HFFc6 (cell line): ENCODE results near the gene LCA5L. TPM values are rescaled to one million over a fixed set of nuclear protein-coding genes. Genes with fewer than 3 reads are reported as not detected.

Source experiments
- DNase-seq: peaks from one replicate; pipeline ENCODE4 v3.0.0-alpha.2; 2018
- H3K27ac Mint-ChIP-seq: 2 replicates; pipeline ENCODE4 v1.8.0; 2020; ENCODE audit warnings: mild to moderate bottlenecking, mixed read lengths
- H3K27me3 Mint-ChIP-seq: 2 replicates; pipeline ENCODE4 v1.8.0; 2021; ENCODE audit warnings: mild to moderate bottlenecking, moderate library complexity, mixed read lengths; ENCODE audit not compliant: insufficient read depth
- H3K36me3 Mint-ChIP-seq: 2 replicates; pipeline ENCODE4 v1.8.0; 2021; ENCODE audit warnings: low read depth, mixed read lengths
- H3K4me1 Mint-ChIP-seq: 2 replicates; pipeline ENCODE4 v1.8.0; 2020; ENCODE audit warnings: low read depth, mixed read lengths
- H3K4me3 Mint-ChIP-seq: 2 replicates; pipeline ENCODE4 v1.8.0; 2020; ENCODE audit warnings: mild to moderate bottlenecking, moderate library complexity, mixed read lengths
- H3K9me3 Mint-ChIP-seq: 2 replicates; pipeline ENCODE4 v1.8.0; 2020; ENCODE audit warnings: mild to moderate bottlenecking, mixed read lengths
- CTCF ChIP-seq: fragments of 200-600 bp; sonication (generic); IDR thresholded peaks from 2 replicates; pipeline ENCODE4 v1.5.0; 2021; ENCODE audit warnings: antibody characterized with exemption, mild to moderate bottlenecking
- total RNA-seq, 6 experiments: library from RNA; stranded (reverse); fragmentation: NEBNext Ultra II Directional; extraction: Animal tissue kit (Norgen Biotek cat#: 25700); gene quantifications; 2 replicates in 1 of 6; 3 replicates in 5 of 6; pipeline ENCODE4 v1.2.3, GENCODE V29; 2021

Gene LCA5L
- total RNA-seq, 6 experiments from 2014 or later: 0.73 to 1.4 (median 0.86) TPM

- no peaks in the 10 kb centered on the region for H3K36me3 Mint-ChIP-seq
- no peaks in the 10 kb centered on the region for H3K4me1 Mint-ChIP-seq
- H3K27me3 Mint-ChIP-seq: peaks cover 2% of the 10 kb centered on the region
- no peaks in the 10 kb centered on the region for H3K9me3 Mint-ChIP-seq
- H3K27ac Mint-ChIP-seq: no peak overlapping the region
- no peak overlapping the region for H3K4me3 Mint-ChIP-seq
- no peak for TF ChIP-seq CTCF
- no peak for DNase-seq
These were observed 26.0 kb upstream of the LCA5L start for GRCh38 chr21:39471598-39471997.

GRCh38 chr21:39468559-39468958 lies 23.0 kb upstream of the LCA5L start:
- Mint-ChIP-seq H3K4me1 (no peaks in the 10 kb centered on the region), H3K36me3 (no peaks in the 10 kb centered on the region), H3K9me3 (no peaks in the 10 kb centered on the region), H3K4me3 (no peak overlapping the region), H3K27me3 (peaks cover 2% of the 10 kb centered on the region), H3K27ac (no peak overlapping the region)
- no peak for DNase-seq
- no peak for TF ChIP-seq CTCF

- DNase-seq: no peak
- Mint-ChIP-seq H3K27ac (no peak overlapping the region), H3K9me3 (no peaks in the 10 kb centered on the region), H3K4me1 (no peaks in the 10 kb centered on the region), H3K27me3 (peaks cover 2% of the 10 kb centered on the region), H3K36me3 (no peaks in the 10 kb centered on the region), H3K4me3 (no peak overlapping the region)
- no peak for TF ChIP-seq CTCF
These were observed 22.2 kb upstream of the LCA5L start for GRCh38 chr21:39467746-39468145.

- H3K4me3 Mint-ChIP-seq: no peak overlapping the region
- no peaks in the 10 kb centered on the region for H3K4me1 Mint-ChIP-seq
- no peaks in the 10 kb centered on the region for H3K9me3 Mint-ChIP-seq
- no peak for TF ChIP-seq CTCF
- no peak overlapping the region for H3K27ac Mint-ChIP-seq
- no peaks in the 10 kb centered on the region for H3K36me3 Mint-ChIP-seq
- H3K27me3 Mint-ChIP-seq: peaks cover under 1% of the 10 kb centered on the region
- no peak for DNase-seq
These were observed 21.0 kb upstream of the LCA5L start for GRCh38 chr21:39466584-39466983.

GRCh38 chr21:39463308-39463707 lies 17.7 kb upstream of the LCA5L start:
- DNase-seq: no peak
- Mint-ChIP-seq H3K36me3 (no peaks in the 10 kb centered on the region), H3K27me3 (peaks cover 4% of the 10 kb centered on the region), H3K9me3 (no peaks in the 10 kb centered on the region), H3K4me1 (no peaks in the 10 kb centered on the region), H3K4me3 (no peak overlapping the region), H3K27ac (no peak overlapping the region)
- TF ChIP-seq CTCF: no peak

GRCh38 chr21:39461419-39461818 lies 15.8 kb upstream of the LCA5L start:
- TF ChIP-seq CTCF: no peak
- no peaks in the 10 kb centered on the region for H3K9me3 Mint-ChIP-seq
- no peak overlapping the region for H3K4me3 Mint-ChIP-seq

More at GRCh38 chr21:39461419-39461818, 15.8 kb upstream of the LCA5L start:
- DNase-seq: no peak
- H3K27me3 Mint-ChIP-seq: peaks cover 4% of the 10 kb centered on the region
- H3K27ac Mint-ChIP-seq: no peak overlapping the region
- H3K36me3 Mint-ChIP-seq: no peaks in the 10 kb centered on the region
- H3K4me1 Mint-ChIP-seq: no peaks in the 10 kb centered on the region
